Adipocyte (in vitro differentiated cells): ENCODE results near the gene CTDNEP1.
A peak's percentile ranks its signal among the peaks of the same experiment; 100 is the strongest.
"Not testable (repeated sequence)": the region's sequence is repeated elsewhere in the genome, so short reads cannot be mapped to it uniquely, and the experiment has no call there.

Source experiments
- DNase-seq: peaks from one replicate; pipeline ENCODE4 v3.0.0-alpha.2; 2015; ENCODE audit warnings: low read depth
- H3K27me3 ChIP-seq: replicated peaks from 2 replicates; pipeline ENCODE4 v1.7.0; 2013; ENCODE audit warnings: mild to moderate bottlenecking, low read length, moderate library complexity; ENCODE audit not compliant: control insufficient read depth, insufficient read depth
- H3K36me3 ChIP-seq: 2 replicates; pipeline ENCODE4 v1.7.0; 2013; ENCODE audit warnings: low read length, mild to moderate bottlenecking, moderate library complexity; ENCODE audit not compliant: control insufficient read depth, insufficient read depth, severe bottlenecking
- H3K4me1 ChIP-seq: 2 replicates; pipeline ENCODE4 v1.7.0; 2013; ENCODE audit warnings: mild to moderate bottlenecking, low read length, moderate library complexity; ENCODE audit not compliant: control insufficient read depth, insufficient read depth
- H3K4me3 ChIP-seq: 2 replicates; pipeline ENCODE4 v1.7.0; 2013; ENCODE audit warnings: mild to moderate bottlenecking, low read length, moderate library complexity
- H3K9ac ChIP-seq: 2 replicates; pipeline ENCODE4 v1.7.0; 2013; ENCODE audit warnings: mild to moderate bottlenecking, low read length, moderate library complexity
- H3K9me3 ChIP-seq: 2 replicates; pipeline ENCODE4 v1.7.0; 2013; ENCODE audit warnings: mild to moderate bottlenecking, low read length, moderate library complexity; ENCODE audit not compliant: control insufficient read depth

CTDNEP1 gene

DNA sequence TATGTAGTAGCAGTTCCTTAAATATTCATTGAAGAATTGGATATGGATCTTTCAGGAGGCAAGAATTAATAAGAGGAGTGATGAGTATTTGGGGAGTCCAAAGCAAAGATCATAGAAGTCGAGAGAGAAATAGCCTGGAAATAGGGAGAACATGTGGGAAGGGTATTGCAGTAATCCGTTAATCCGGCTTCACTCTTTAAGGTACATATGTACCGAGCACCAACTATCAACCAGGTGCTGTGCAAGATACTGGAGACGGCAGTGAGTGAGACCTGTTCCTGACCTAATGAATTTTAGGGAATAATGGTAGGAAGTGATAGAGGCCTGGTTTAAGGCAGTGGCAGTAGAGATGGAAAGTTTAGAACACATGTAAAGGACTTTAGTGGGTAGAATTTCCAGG is 1.5 kb upstream of the CTDNEP1 start:
- Histone ChIP-seq H3K4me3 (peak overlapping the region; percentile 88), H3K9me3 (no peaks in the 10 kb centered on the region), H3K36me3 (peaks cover 32% of the 10 kb centered on the region), H3K9ac (peak overlapping the region; percentile 97), H3K27me3 (no peaks in the 10 kb centered on the region), H3K4me1 (peaks cover 28% of the 10 kb centered on the region)
- DNase-seq: no peak

DNA sequence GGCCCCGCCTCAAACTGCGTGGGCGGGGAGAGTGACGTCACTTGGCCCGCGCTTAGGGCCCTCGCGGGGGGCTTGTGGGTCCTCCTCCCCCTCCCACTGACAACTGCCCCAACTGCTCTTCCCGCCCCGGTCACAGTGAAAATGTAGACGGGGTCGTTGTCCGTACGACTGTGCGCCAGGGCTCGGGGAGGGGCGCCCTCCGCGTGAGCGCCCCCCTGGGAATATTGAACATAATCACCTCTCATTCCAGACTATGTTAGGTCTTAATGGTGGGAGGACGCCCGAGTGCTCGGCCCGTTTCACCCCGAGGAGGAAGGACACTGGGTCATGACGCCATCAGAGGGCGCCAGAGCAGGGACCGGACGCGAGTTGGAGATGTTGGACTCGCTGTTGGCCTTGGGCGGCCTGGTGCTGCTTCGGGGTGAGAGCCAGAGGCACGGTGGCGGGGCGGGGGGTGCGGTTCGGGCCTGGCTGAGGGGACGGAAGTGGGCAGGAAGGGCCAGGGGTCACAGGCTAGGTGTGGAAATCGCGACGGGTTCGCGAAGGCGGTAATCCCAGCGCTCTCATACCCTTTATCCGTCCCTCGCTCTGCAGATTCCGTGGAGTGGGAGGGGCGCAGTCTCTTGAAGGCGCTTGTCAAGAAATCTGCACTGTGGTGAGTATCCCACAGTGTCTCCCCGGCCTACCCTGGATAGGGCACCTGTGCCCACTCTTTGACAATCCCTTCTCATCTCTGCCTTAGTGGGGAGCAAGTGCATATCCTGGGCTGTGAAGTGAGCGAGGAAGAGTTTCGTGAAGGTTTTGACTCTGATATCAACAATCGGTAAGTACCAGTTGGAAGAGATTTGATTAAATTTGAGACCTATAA is 876 bp upstream of the CTDNEP1 start, which contains the start of gene ELP5:
ELP5 (plus strand) TSS at position 40 of the 868 bp plus-strand sequence; CDS start at position 376, 336 bp downstream.
- Histone ChIP-seq H3K4me3 (peak within 1 kb of the TSS; percentile 88), H3K4me1 (peaks cover 28% of the 10 kb centered on the region), H3K9ac (peak within 1 kb of the TSS; percentile 97), H3K36me3 (peaks cover 29% of the 10 kb centered on the region), H3K9me3 (no peaks in the 10 kb centered on the region), H3K27me3 (no peaks in the 10 kb centered on the region)
- DNase-seq: peak; percentile 98

DNA sequence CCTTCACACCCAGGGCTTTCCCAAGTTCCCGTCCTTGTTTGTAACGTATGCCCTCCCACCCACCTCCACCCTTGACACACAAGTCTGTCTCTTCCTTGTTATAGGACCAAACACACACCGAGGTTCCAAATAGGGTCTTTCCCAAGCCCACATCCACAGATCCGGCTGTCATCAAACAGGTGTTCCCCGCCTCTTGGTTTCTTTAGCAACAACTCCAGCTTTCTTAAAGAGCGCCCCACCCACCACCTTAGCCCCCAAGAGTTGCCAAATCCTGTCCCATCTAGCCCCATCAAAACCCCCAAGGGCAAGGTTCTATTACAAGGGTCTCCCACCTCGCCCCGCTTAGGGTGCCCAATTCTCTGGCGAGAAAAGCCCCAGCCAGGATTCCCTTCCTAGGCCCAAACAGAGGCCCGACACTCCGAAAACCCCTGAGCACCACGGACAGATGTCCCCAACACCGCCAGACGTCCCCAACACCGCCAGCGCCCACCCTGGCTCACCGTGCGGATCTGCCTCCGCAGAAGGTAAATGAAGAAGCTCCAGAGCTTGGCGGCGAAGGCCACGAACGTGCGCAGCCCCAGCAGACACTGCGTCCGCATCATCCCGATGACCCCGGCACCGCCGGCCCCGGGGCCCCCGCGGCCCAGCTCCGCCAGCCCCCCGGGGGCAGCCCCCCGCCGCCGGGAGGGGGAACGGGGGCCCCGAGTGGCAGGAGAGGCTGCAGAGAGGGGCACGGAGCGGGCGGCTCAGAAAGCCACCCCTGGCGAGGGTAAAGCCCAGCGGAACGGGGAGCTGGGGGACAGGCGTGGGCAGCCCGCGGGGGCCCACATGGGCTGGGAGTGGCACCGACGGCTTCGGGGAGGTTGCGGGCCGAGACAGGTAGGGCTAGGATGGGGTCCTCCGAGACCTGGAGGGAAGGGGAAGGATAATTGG is 573 bp downstream of the CTDNEP1 start:
- Histone ChIP-seq H3K4me1 (peaks cover 28% of the 10 kb centered on the region), H3K9ac (peak overlapping the region; percentile 97), H3K36me3 (peaks cover 28% of the 10 kb centered on the region), H3K27me3 (no peaks in the 10 kb centered on the region), H3K4me3 (peak overlapping the region; percentile 88), H3K9me3 (no peaks in the 10 kb centered on the region)
- DNase-seq: peak; percentile 42

DNA sequence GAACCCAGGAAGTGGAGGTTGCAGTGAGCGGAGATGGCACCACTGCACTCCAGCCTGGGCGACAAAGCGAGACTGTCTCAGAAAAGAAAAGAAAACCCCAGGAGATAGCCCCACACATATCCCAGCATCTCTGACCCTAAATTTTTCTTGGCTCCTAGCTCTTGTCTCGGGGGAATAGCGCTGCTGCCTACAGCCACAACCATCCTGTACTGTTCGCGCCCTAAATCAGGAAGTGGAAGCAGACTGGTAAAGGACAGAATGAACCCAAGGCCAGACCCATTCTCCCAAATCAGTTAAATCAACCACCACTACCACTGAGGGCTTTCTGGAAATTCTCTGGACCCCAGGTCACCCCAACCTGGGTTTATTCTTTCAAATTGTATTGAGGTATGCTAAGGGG is 1.7 kb downstream of the CTDNEP1 start:
- no peak for DNase-seq
- H3K9ac ChIP-seq: peak overlapping the region; percentile 97
- H3K4me1 ChIP-seq: peaks cover 28% of the 10 kb centered on the region
- H3K36me3 ChIP-seq: peaks cover 26% of the 10 kb centered on the region
- no peaks in the 10 kb centered on the region for H3K9me3 ChIP-seq
- peak overlapping the region; percentile 88 for H3K4me3 ChIP-seq
- H3K27me3 ChIP-seq: no peaks in the 10 kb centered on the region

DNA sequence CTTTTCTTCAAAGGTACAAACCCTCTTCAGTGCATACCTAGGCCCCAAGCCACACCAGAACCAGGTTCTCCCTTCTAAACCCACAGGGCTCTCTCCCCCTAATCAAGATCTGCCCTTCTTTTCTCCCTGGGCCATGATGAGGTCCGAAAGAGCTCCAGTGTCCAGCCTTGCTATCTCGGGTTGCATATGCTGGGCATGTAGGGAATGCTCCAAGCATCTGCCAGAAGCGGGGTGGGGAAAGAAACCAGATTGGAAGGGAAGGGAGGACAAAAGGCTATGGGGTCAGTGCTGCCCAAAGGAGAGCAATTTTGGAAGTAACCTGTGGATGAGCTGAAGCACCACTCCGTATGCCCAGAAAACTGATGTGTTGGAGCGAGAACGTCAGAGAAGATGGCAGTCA is 2.3 kb downstream of the CTDNEP1 start:
- Histone ChIP-seq H3K9ac (no peak overlapping the region), H3K9me3 (no peaks in the 10 kb centered on the region), H3K4me3 (no peak overlapping the region), H3K27me3 (no peaks in the 10 kb centered on the region), H3K4me1 (peaks cover 28% of the 10 kb centered on the region), H3K36me3 (peaks cover 26% of the 10 kb centered on the region)
- DNase-seq: no peak

DNA sequence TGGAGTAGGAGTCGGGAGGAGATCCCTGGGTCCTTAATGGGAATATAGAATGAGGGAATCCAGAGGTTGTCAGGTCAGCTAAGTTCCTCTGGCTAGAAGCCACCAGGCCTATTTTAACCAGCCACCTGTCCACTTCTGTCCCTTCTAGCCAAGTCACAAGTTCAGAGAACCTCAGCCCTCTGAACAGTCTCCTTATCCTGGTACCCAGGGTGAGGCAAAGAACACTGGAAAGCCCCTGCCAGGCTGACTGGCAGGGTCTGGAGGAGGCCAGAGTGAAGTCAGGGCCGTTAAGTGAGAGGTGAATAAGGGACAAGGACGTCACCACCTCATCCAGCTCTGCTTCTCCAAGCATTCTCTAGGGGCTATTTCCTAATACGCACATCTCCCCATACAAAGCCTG is 2.7 kb downstream of the CTDNEP1 start:
- Histone ChIP-seq H3K9ac (no peak overlapping the region), H3K4me3 (no peak overlapping the region), H3K4me1 (peaks cover 28% of the 10 kb centered on the region), H3K9me3 (no peaks in the 10 kb centered on the region), H3K36me3 (peaks cover 26% of the 10 kb centered on the region), H3K27me3 (no peaks in the 10 kb centered on the region)
- DNase-seq: no peak

DNA sequence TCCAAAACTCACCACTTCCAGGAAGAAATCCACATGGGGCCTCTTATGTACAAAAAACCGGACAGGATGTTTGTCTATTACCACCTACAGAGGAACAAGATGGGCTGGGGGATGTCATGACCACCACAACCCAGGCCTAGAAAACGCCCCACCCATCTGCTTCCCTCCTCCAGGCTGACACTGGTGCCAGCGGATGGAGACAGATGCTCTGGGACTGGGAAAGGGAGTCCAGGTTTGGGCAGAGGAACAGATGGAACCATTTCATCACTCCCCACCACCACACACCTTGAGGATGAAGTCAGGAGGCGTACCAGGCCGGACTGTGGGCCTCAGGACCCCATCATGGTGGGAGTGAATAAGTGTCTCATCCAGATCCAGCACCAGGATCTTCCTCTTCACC is 4.8 kb downstream of the CTDNEP1 start:
- H3K4me3 ChIP-seq: no peak overlapping the region
- no peak overlapping the region for H3K9ac ChIP-seq
- H3K27me3 ChIP-seq: no peaks in the 10 kb centered on the region
- H3K9me3 ChIP-seq: no peaks in the 10 kb centered on the region
- H3K36me3 ChIP-seq: peaks cover 26% of the 10 kb centered on the region
- no peak for DNase-seq
- H3K4me1 ChIP-seq: peaks cover 25% of the 10 kb centered on the region

DNA sequence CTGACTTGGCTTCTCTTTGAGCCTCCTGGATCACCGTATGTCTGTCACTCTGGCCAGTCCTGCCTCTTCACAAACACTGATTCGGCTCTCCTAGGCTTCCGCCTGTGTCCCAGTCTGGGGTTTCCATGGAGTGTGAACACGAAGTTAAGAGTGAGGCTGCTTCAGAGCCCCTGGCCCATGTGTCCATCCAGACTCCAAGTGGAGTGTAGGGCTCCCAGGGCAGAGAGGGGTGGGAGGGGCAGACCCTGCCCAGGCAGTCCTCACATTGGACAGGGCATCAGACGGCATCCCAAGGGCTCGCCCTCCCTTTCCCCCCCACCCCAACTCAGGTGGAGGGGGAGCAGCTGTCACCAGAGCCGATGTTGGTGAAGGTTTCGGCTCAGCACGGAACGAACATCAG is 7.7 kb downstream of the CTDNEP1 start:
- H3K4me3 ChIP-seq: peak overlapping the region; percentile 98
- DNase-seq: not testable (repeated sequence)

DNA sequence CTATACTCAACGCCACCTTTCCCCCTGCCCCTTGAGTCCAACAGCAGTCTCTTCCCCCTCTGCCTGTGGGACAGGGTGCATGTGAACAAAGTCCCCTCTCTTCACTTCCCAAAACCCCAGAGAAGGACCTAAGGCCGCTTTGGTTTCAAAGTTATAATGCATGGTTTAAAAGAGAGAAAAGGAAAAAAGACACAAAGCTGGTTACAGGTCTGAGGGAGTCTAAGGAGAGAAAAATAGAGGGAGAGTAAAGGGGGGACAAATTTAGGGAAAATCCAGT is 8.1 kb downstream of the CTDNEP1 start:
- Histone ChIP-seq H3K4me3 (peak overlapping the region; percentile 98), H3K4me1 (peaks cover 26% of the 10 kb centered on the region), H3K9me3 (no peaks in the 10 kb centered on the region), H3K36me3 (peaks cover 37% of the 10 kb centered on the region), H3K27me3 (no peaks in the 10 kb centered on the region), H3K9ac (peak overlapping the region; percentile 99)
- no peak for DNase-seq

More for the DNA sequence above, 7.7 kb downstream of the CTDNEP1 start:
- H3K9me3 ChIP-seq, H3K27me3 ChIP-seq: not testable (repeated sequence)
- H3K36me3 ChIP-seq: peaks cover 37% of the 10 kb centered on the region
- H3K4me1 ChIP-seq: peaks cover 29% of the 10 kb centered on the region
- H3K9ac ChIP-seq: peak overlapping the region; percentile 99

DNA sequence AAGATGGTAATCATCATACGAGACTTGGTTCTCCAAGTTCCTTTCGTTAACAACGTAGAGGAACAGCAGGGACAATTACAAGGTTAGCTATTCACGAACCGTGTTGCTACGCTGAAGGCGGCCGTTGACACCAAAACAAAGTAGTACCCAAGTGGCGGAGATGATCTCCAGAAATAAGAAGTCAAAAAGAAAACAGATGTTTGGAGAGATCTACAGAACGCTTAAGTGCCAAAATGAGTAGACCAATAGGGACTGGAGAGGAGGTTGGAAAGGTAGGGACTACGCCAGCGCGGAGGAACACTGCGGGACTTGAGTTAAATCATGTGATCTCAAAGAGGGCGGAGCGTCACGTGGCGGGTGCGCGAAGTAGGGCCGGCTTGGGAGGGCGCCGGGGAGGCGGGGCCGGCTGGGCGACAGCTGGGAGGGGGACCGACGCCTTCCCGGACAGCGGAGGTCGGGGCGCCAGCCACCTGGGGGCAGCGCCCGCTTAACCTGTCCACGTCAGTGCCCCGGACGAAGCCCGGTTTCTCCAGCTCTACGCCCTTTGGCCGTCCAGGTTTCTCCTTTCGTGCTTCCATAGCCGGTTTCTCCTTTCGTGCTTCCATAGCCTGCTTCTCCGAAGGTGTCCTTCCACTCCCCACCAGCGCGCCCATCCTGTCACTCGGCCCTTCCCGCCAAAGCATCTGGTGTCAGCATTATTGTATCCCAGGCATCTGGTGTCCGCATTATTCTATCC is 8.6 kb downstream of the CTDNEP1 start:
- Histone ChIP-seq H3K36me3 (peaks cover 37% of the 10 kb centered on the region), H3K9me3 (no peaks in the 10 kb centered on the region), H3K27me3 (no peaks in the 10 kb centered on the region)

More for the DNA sequence above, 8.6 kb downstream of the CTDNEP1 start:
- Histone ChIP-seq H3K4me1 (peaks cover 26% of the 10 kb centered on the region), H3K9ac (peak overlapping the region; percentile 99), H3K4me3 (peak overlapping the region; percentile 98)
- peak; percentile 98 for DNase-seq
